GM18526 (cell line): Measurements from ENCODE around the gene DCT.

ENCODE experiments used
- POLR2A ChIP-seq: IDR thresholded peaks from 3 replicates; pipeline ENCODE4 v1.6.1; 2011; ENCODE audit not compliant: insufficient read length; ENCODE audit errors: extremely low read depth

Gene DCT

DNA sequence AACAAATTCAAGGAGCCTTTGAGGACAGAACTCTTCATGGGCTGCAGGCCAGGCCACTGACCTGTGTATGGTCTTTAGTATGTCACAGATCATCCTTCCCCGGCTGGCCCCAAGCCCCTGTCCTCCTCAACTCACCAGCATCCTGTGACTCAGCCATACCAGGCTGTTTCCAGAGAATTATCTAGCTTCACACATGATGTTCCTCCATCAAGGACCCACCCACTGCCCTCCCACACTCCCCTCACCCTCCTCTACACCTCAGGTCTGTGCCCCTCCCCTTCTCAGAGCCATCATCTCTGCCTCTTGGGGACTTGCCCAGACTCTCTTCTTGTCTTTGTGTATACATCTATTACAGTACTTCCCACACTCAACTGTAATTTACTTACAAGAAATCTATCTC lies 14.7 kb downstream of the DCT start:
- no peak for TF ChIP-seq POLR2A

- TF ChIP-seq POLR2A, result no peak
Measured at GRCh38 chr13:94462670-94463069, 16.8 kb downstream of the DCT start.

DNA sequence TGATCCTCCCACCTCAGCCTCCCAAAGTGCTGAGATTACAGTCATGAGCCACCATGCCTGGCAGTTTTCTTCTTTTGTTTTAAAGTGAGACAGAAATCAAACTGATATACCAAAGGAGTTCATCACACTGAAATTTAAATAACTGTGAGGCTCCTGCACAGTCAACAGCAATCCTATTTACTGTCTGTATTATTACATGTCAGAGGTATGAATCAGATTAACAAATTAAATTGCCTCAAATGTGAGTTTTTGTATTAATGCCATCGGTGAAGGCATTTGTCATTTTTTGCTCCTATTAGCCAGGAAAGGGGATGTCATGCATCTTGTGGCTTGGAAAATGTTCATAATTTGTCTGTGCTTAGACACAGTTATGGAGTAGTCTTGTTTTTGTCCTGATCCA lies 20.4 kb downstream of the DCT start:
- TF ChIP-seq POLR2A, result no peak

GRCh38 chr13:94455414-94455813 lies 24.1 kb downstream of the DCT start:
- TF ChIP-seq POLR2A, result no peak

- no peak for TF ChIP-seq POLR2A
Measured at GRCh38 chr13:94454906-94455305, 24.6 kb downstream of the DCT start.

GRCh38 chr13:94454334-94454733 lies 25.1 kb downstream of the DCT start:
- no peak for TF ChIP-seq POLR2A

- no peak for TF ChIP-seq POLR2A
Measured at GRCh38 chr13:94444826-94445225, 34.7 kb downstream of the DCT start.

GRCh38 chr13:94435604-94436226 lies 43.8 kb downstream of the DCT start:
- TF ChIP-seq POLR2A, result no peak

- no peak for TF ChIP-seq POLR2A
Measured at GRCh38 chr13:94433055-94433961, 46.2 kb downstream of the DCT start.

- no peak for TF ChIP-seq POLR2A
Measured at GRCh38 chr13:94431987-94432386, 47.5 kb downstream of the DCT start.

DNA sequence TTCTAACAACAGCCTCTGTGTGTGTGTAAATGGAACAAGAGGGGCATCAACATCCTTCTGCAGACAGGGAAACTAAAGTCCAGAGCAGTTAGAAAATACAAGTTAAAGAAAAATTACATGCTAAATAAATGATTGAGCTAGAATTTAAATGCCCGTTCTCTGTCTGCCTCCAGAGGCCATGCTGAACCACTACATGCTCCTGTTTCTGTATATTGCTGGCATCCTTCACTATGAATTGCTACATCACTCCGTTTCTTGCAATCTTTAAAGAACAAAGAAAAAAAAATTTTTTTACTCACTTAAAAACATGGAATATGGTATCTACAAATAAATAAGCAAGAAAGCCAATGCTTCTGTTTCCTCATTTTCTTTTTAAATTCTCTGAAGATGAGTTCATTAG lies 47.9 kb downstream of the DCT start:
- TF ChIP-seq POLR2A, result no peak

DNA sequence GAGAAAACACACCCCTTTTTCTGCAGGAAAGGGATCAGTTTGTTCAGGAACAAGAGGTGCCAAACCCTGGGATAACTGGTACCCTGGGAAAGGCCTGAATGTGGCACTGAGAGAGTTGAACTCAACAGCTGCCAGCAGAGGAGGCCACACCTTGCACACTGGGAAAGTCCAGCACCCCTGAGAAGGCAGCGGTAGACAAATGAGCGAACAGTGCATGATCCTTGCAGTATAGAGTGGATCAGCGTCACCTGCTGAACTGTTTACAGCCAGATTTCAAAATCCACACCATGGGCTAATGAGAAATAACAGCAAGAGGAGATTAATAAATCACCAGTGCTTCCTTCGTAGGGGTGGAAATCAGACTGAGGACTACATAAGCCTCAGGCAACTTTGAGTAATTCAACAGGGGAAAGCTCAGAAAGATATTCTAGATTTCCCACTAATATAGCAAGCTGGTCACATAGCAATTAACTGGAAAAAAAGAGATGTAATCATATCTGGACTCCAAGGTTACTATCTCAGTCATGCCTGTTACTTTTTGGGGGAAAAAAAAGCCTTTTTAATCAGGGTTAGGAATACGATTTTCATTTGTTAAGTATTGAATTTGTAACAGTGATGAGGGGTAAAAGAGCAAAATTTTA lies 52.0 kb downstream of the DCT start:
- TF ChIP-seq POLR2A, result no peak

GRCh38 chr13:94419925-94420305 lies 59.6 kb downstream of the DCT start:
- no peak for TF ChIP-seq POLR2A

GRCh38 chr13:94419304-94419924 lies 60.1 kb downstream of the DCT start:
- TF ChIP-seq POLR2A, result no peak

GRCh38 chr13:94417294-94417693 lies 62.2 kb downstream of the DCT start:
- no peak for TF ChIP-seq POLR2A
